ENCODE data around the gene ARMH3. TPM values are rescaled to one million over a fixed set of nuclear protein-coding genes. Genes with fewer than 3 reads are reported as not detected.

The ARMH3 gene
- total and polyA plus RNA-seq, 10 of the 15 experiments (the other 5 are each of a cell fraction or from before 2014, with no cell fraction given): 13.0 to 33.0 (median 16.4) TPM

GRCh38 chr10:102001435-102002068 lies 54.4 kb downstream of the ARMH3 start (continued):
- TF ChIP-seq SP1 (IDR thresholded peaks at IDR 0.05; ENCODE audit: low read depth, low read length) (peak; percentile 83), BRCA1 (IDR thresholded peaks at IDR 0.05; ENCODE audit: low read depth, low read length) (no peak), PKNOX1 (IDR thresholded peaks at IDR 0.05) (0 out of 2 replicates have a peak, but pooled peaks have one; percentile 25), HDAC6 (IDR thresholded peaks at IDR 0.05; ENCODE audit: unreplicated experiment) (no peak), BCLAF1 (IDR thresholded peaks at IDR 0.05) (no peak), POU2F2 (IDR thresholded peaks at IDR 0.05; ENCODE audit: borderline replicate concordance, low read depth, low read length) (peak; percentile 85; the same call in 2 of the 3 replicates), CREB1 (IDR thresholded peaks at IDR 0.05; ENCODE audit: low read depth) (peak; percentile 54; the same call in 1 of the 2 replicates), ETV6 (conservative IDR thresholded peaks at IDR 0.05 in 1 of 2, IDR thresholded peaks at IDR 0.05 in 1 of 2; ENCODE audit: borderline replicate concordance in 1 of 2, low read depth in 1 of 2) (peak in 1 of 2 experiments; percentile 94; a peak in 2 of 4 replicates), IRF4 (IDR thresholded peaks at IDR 0.05; ENCODE audit: low read depth, low read length) (peak; percentile 96), IKZF1 (conservative IDR thresholded peaks at IDR 0.05) (peak; percentile 99), STAT3 (IDR thresholded peaks at IDR 0.05; ENCODE audit: low read depth, low read length) (0 out of 2 replicates have a peak, but pooled peaks have one; percentile 73), ZBTB40 (IDR thresholded peaks at IDR 0.05; ENCODE audit: borderline replicate concordance) (no peak), NFYA (IDR thresholded peaks at IDR 0.05; ENCODE audit: borderline replicate concordance, low read depth, low read length) (no peak), BHLHE40 (IDR thresholded peaks at IDR 0.05; ENCODE audit: borderline replicate concordance in 1 of 2, low read depth in 2 of 2, low read length in 1 of 2) (peak; percentile 95)
